Keratinocyte (primary cell): Measurements from ENCODE around the gene RIN3. TPM values are rescaled to one million over a fixed set of nuclear protein-coding genes. Genes with fewer than 3 reads are reported as not detected.

Experiments
- DNase-seq: peaks from one replicate; pipeline ENCODE4 v3.0.0-alpha.2; 2011; ENCODE audit warnings: low read depth, missing footprints, low spot score
- FAIRE-seq: peaks from 2 replicates; lab custom pipeline; 2011; peaks lifted over from hg19 to GRCh38; lab: Jason Lieb, UNC
- H2AFZ ChIP-seq: 2 replicates; pipeline ENCODE4 v1.6.0; 2012; ENCODE audit warnings: low read length, control low read depth, inconsistent platforms; ENCODE audit not compliant: control insufficient read depth
- H3K27ac ChIP-seq: 2 replicates; pipeline ENCODE4 v1.5.1; 2011; ENCODE audit warnings: low read length; ENCODE audit not compliant: control insufficient read depth, insufficient read depth
- H3K27me3 ChIP-seq: 3 replicates; pipeline ENCODE4 v1.6.0; 2011; ENCODE audit warnings: low read length; ENCODE audit not compliant: control insufficient read depth, insufficient read depth; ENCODE audit errors: extremely low read depth
- H3K36me3 ChIP-seq, 2 experiments: 2 replicates in 1 of 2; 3 replicates in 1 of 2; pipeline ENCODE4 v1.5.1; 2011; ENCODE audit warnings: low read length in 2 of 2, mild to moderate bottlenecking in 1 of 2; ENCODE audit not compliant: control insufficient read depth in 2 of 2, insufficient read depth in 2 of 2; ENCODE audit errors: extremely low read depth in 1 of 2
- H3K4me1 ChIP-seq: 3 replicates; pipeline ENCODE4 v1.5.1; 2011; ENCODE audit warnings: low read length; ENCODE audit not compliant: control insufficient read depth, insufficient read depth; ENCODE audit errors: extremely low read depth
- H3K4me2 ChIP-seq: 3 replicates; pipeline ENCODE4 v1.6.0; 2011; ENCODE audit warnings: low read depth, low read length; ENCODE audit not compliant: control insufficient read depth, insufficient read depth; ENCODE audit errors: extremely low read depth
- H3K4me3 ChIP-seq, 3 experiments: fragments of 200-600 bp in 1 of 3; sonication (generic) in 1 of 3; 2 replicates in 2 of 3; 3 replicates in 1 of 3; pipeline ENCODE4 v1.5.1; 2011 to 2016; ENCODE audit warnings: low read length in 3 of 3, mild to moderate bottlenecking in 3 of 3, control low read depth in 2 of 3, inconsistent platforms in 1 of 3, low read depth in 1 of 3, mixed read lengths in 1 of 3, mixed run types in 1 of 3, moderate library complexity in 1 of 3; ENCODE audit not compliant: control insufficient read depth in 2 of 3, insufficient read depth in 2 of 3; ENCODE audit errors: extremely low read depth in 1 of 3
- H3K79me2 ChIP-seq: 2 replicates; pipeline ENCODE4 v1.6.0; 2012; ENCODE audit warnings: low read length; ENCODE audit not compliant: control insufficient read depth, insufficient read depth
- H3K9ac ChIP-seq: 3 replicates; pipeline ENCODE4 v1.6.0; 2011; ENCODE audit warnings: low read length; ENCODE audit not compliant: control insufficient read depth, insufficient read depth; ENCODE audit errors: extremely low read depth
- H3K9me1 ChIP-seq: 3 replicates; pipeline ENCODE4 v1.6.0; 2011; ENCODE audit warnings: low read length; ENCODE audit not compliant: control insufficient read depth, insufficient read depth; ENCODE audit errors: extremely low read depth
- H3K9me3 ChIP-seq: 2 replicates; pipeline ENCODE4 v1.5.1; 2012; ENCODE audit warnings: low read depth, low read length; ENCODE audit not compliant: control insufficient read depth
- H4K20me1 ChIP-seq: 3 replicates; pipeline ENCODE4 v1.6.0; 2011; ENCODE audit warnings: low read length; ENCODE audit not compliant: control insufficient read depth, insufficient read depth; ENCODE audit errors: extremely low read depth
- EZH2 ChIP-seq: IDR thresholded peaks from one replicate; pipeline ENCODE4 v1.6.1; 2012; ENCODE audit warnings: inconsistent platforms, mild to moderate bottlenecking, low read length, moderate library complexity
- dilution Hi-C: fragments of 300-500 bp; cut with MboI; formaldehyde crosslinking; loops from one replicate; pipeline ENCODE4 v1.7.0; 2020; ENCODE audit warnings: low sequenced_read_pairs; ENCODE audit not compliant: extremely low pct_ligation_motif_present
- polyA plus RNA-seq, 5 experiments: library from polyadenylated mRNA; depleted of rRNA in 3 of 5; stranded (reverse) in 3 of 5; stranded (forward) in 1 of 5; unstranded in 1 of 5; fragments of >200 nt; gene quantifications; 1 replicate in 1 of 5; 2 replicates in 3 of 5; 3 replicates in 1 of 5; pipeline versions ENCODE4 v1.2.1 to v1.2.3, GENCODE V29; 2011 to 2012; ENCODE audit warnings: missing spikeins in 2 of 5, low read depth in 1 of 5, low replicate concordance in 1 of 5
- TF ChIP-seq, protein P1 (sequence below), 3 experiments: IDR thresholded peaks in 1 of 3; conservative IDR thresholded peaks in 1 of 3; optimal IDR thresholded peaks in 1 of 3; 2 replicates in 2 of 3; 3 replicates in 1 of 3; pipeline versions ENCODE3 to v1.5.1; 2011; ENCODE audit warnings: low read length in 3 of 3, mild to moderate bottlenecking in 3 of 3, moderate library complexity in 2 of 3, control low read depth in 1 of 3, inconsistent platforms in 1 of 3; ENCODE audit not compliant: insufficient read depth in 2 of 3; ENCODE audit errors: extremely low read depth in 1 of 3

Gene RIN3
- polyA plus RNA-seq, 1 donor (not counting 4 experiments of a cell fraction or from before 2014, with no cell fraction given), result 1.2 TPM

- Histone ChIP-seq H4K20me1 (no peaks in the 10 kb centered on the region), H3K4me3 (no peak overlapping the region), H3K79me2 (no peaks in the 10 kb centered on the region), H3K36me3 (peaks cover 0 to 2% of the 10 kb centered on the region in 2 experiments), H3K9ac (no peak overlapping the region), H3K27me3 (no peaks in the 10 kb centered on the region), H3K4me2 (no peak overlapping the region), H3K27ac (no peak overlapping the region), H3K4me1 (peaks cover 6% of the 10 kb centered on the region), H3K9me1 (no peaks in the 10 kb centered on the region), H3K9me3 (peaks cover 3% of the 10 kb centered on the region), H2AFZ (no peak overlapping the region)
- no peak for TF ChIP-seq EZH2
- TF ChIP-seq, protein P1, sequence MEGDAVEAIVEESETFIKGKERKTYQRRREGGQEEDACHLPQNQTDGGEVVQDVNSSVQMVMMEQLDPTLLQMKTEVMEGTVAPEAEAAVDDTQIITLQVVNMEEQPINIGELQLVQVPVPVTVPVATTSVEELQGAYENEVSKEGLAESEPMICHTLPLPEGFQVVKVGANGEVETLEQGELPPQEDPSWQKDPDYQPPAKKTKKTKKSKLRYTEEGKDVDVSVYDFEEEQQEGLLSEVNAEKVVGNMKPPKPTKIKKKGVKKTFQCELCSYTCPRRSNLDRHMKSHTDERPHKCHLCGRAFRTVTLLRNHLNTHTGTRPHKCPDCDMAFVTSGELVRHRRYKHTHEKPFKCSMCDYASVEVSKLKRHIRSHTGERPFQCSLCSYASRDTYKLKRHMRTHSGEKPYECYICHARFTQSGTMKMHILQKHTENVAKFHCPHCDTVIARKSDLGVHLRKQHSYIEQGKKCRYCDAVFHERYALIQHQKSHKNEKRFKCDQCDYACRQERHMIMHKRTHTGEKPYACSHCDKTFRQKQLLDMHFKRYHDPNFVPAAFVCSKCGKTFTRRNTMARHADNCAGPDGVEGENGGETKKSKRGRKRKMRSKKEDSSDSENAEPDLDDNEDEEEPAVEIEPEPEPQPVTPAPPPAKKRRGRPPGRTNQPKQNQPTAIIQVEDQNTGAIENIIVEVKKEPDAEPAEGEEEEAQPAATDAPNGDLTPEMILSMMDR (optimal IDR thresholded peaks at IDR 0.05 in 1 of 3, IDR thresholded peaks at IDR 0.05 in 1 of 3, conservative IDR thresholded peaks at IDR 0.05 in 1 of 3; ENCODE audit: extremely low read depth in 1 of 3, insufficient read depth in 2 of 3, low read length in 3 of 3), result no peak
- DNase-seq, result peak; percentile 25
- dilution Hi-C loops, result no loop called here
- peak; percentile 66 for FAIRE-seq
Measured at GRCh38 chr14:92644171-92644969, 130.8 kb downstream of the RIN3 start.

DNA sequence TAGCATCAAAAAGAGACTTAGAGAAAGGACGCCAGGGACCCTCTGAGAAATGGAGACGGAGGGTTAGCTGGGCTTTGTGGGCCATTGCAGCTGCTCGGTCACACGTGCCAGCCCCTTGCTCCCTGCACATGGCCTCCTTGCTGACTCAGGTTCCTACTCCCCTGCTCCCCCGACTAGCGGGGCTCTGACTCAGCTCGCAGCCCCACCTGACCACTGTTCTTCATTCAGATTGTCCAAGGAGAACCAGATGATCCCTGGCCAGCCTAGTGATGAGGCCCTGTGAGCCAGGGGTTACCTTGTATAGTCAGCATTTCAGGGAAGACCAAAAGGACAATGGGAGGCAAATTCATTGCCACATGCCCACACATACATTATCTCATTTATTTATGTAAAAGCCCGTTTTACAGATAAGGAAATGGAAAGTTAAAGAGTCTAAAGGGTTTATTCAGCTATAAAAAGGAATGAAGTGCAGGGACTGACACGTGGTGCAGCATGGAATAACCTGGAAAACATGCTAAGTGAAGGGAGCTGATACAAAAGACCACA, 131.5 kb downstream of the RIN3 start:
- TF ChIP-seq, protein P1 (optimal IDR thresholded peaks at IDR 0.05 in 1 of 3, IDR thresholded peaks at IDR 0.05 in 1 of 3, conservative IDR thresholded peaks at IDR 0.05 in 1 of 3; ENCODE audit: extremely low read depth in 1 of 3, insufficient read depth in 2 of 3, low read length in 3 of 3), result no peak
- no peak for TF ChIP-seq EZH2
- Histone ChIP-seq H3K4me2 (no peak overlapping the region), H2AFZ (no peak overlapping the region)

More for the DNA sequence above, 131.5 kb downstream of the RIN3 start:
- H4K20me1 ChIP-seq, result no peaks in the 10 kb centered on the region
- H3K79me2 ChIP-seq, result no peaks in the 10 kb centered on the region
- H3K36me3 ChIP-seq, result peaks cover 0 to 2% of the 10 kb centered on the region in 2 experiments
- dilution Hi-C loops, result no loop called here
- no peak overlapping the region for H3K4me3 ChIP-seq
- FAIRE-seq (no peak), DNase-seq (no peak)
- peaks cover 6% of the 10 kb centered on the region for H3K4me1 ChIP-seq
- H3K27me3 ChIP-seq, result no peaks in the 10 kb centered on the region
- H3K9me3 ChIP-seq, result peaks cover 3% of the 10 kb centered on the region
- H3K9ac ChIP-seq, result no peak overlapping the region
- no peak overlapping the region for H3K27ac ChIP-seq
- no peaks in the 10 kb centered on the region for H3K9me1 ChIP-seq
